CD4-positive, alpha-beta T cell (primary cell): Measurements from ENCODE around the gene NAA15. TPM values are rescaled to one million over a fixed set of nuclear protein-coding genes. Genes with fewer than 3 reads are reported as not detected.

Source experiments
- ATAC-seq: fragments of 200-7000 bp; cut with Tn5 transposase; one replicate; pipeline ENCODE4 v1.10.0; 2022; ENCODE audit warnings: mild to moderate bottlenecking; ENCODE audit not compliant: poor library complexity
- CTCF ChIA-PET: fragments of 350-600 bp; sonication (Branson Sonifier 250); formaldehyde crosslinking; loops from one replicate; lab custom pipeline; 2021; ENCODE audit warnings: antibody characterized with exemption, inconsistent platforms; lab: Charles Lee
- POLR2A ChIA-PET: fragments of 350-600 bp; sonication (Branson Sonifier 250); formaldehyde crosslinking; loops from one replicate; lab custom pipeline; 2021; ENCODE audit warnings: antibody characterized with exemption, inconsistent platforms; lab: Charles Lee
- DNase-seq, 14 experiments: peaks; one replicate each; pipeline ENCODE4 v3.0.0-alpha.2; 2013 to 2020; ENCODE audit warnings: mixed read lengths in 2 of 14
- H3K27ac ChIP-seq, 2 donors: one replicate each; pipeline versions ENCODE4 v1.5.1 to v1.7.0; 2013; ENCODE audit warnings: low read length in 2 of 2, low read depth in 1 of 2, mild to moderate bottlenecking in 1 of 2
- H3K27me3 ChIP-seq, 2 experiments: 1 replicate in 1 of 2; 2 replicates in 1 of 2; pipeline versions ENCODE4 v1.6.1 to v1.7.0; 2013; ENCODE audit warnings: low read length in 2 of 2, control low read depth in 1 of 2, mild to moderate bottlenecking in 1 of 2, moderate library complexity in 1 of 2; ENCODE audit not compliant: insufficient read depth in 2 of 2, control insufficient read depth in 1 of 2
- H3K36me3 ChIP-seq: one replicate; pipeline ENCODE4 v1.6.1; 2013; ENCODE audit warnings: low read length, control low read depth; ENCODE audit not compliant: insufficient read depth
- H3K4me1 ChIP-seq: one replicate; pipeline ENCODE4 v1.6.1; 2013; ENCODE audit warnings: low read length, control low read depth; ENCODE audit not compliant: insufficient read depth
- H3K4me3 ChIP-seq: one replicate; pipeline ENCODE4 v1.5.1; 2013; ENCODE audit warnings: mild to moderate bottlenecking, low read length, moderate library complexity
- H3K9me3 ChIP-seq, 2 experiments: 1 replicate in 1 of 2; 2 replicates in 1 of 2; pipeline versions ENCODE4 v1.6.1 to v1.7.0; 2013; ENCODE audit warnings: low read length in 2 of 2, mild to moderate bottlenecking in 2 of 2, control low read depth in 1 of 2, moderate library complexity in 1 of 2; ENCODE audit not compliant: control insufficient read depth in 1 of 2, insufficient read depth in 1 of 2
- H3K27ac Mint-ChIP-seq: one replicate; pipeline ENCODE4 v1.8.0; 2020; ENCODE audit warnings: mixed read lengths
- H3K27me3 Mint-ChIP-seq: one replicate; pipeline ENCODE4 v1.8.0; 2021; ENCODE audit warnings: mixed read lengths
- H3K36me3 Mint-ChIP-seq: one replicate; pipeline ENCODE4 v1.8.0; 2021; ENCODE audit warnings: low read depth, mixed read lengths
- H3K4me1 Mint-ChIP-seq: one replicate; pipeline ENCODE4 v1.8.0; 2021; ENCODE audit warnings: low read depth, mixed read lengths
- H3K4me3 Mint-ChIP-seq: one replicate; pipeline ENCODE4 v1.8.0; 2020; ENCODE audit warnings: mild to moderate bottlenecking, mixed read lengths
- H3K9me3 Mint-ChIP-seq: one replicate; pipeline ENCODE4 v1.8.0; 2020; ENCODE audit warnings: mixed read lengths
- CTCF ChIP-seq: fragments of 200-600 bp; IDR thresholded peaks from one replicate; pipeline ENCODE4 v1.8.0; 2022; ENCODE audit warnings: antibody characterized with exemption, mild to moderate bottlenecking
- intact Hi-C, 2 experiments: fragments of 100-400 bp; cut with DNase I in 1 of 2; cut with micrococcal nuclease in 1 of 2; formaldehyde crosslinking; loops; one replicate each; pipeline versions ENCODE4 v1.15.1 to v1.9.0; 2023 to 2025; cut with DNase I, micrococcal nuclease
- total RNA-seq, 174 experiments: library from RNA in 2 of 174; stranded (reverse) in 2 of 174; gene quantifications; one replicate each; pipeline ENCODE4 v1.2.3 and lab custom pipeline; 2021 to 2026

Gene NAA15
- total RNA-seq, 2 experiments from 2014 or later: 54.2 to 57.1 TPM

- H3K27ac Mint-ChIP-seq: peak overlapping the region; percentile 99
- Histone ChIP-seq H3K27me3 (no peaks in the 10 kb centered on the region), H3K4me3 (peak overlapping the region; percentile 90), H3K27ac (no peak overlapping the region), H3K36me3 (peaks cover 3% of the 10 kb centered on the region), H3K4me1 (peaks cover 35% of the 10 kb centered on the region), H3K9me3 (no peaks in the 10 kb centered on the region)
- no peaks in the 10 kb centered on the region for H3K27me3 Mint-ChIP-seq
- peaks cover 82% of the 10 kb centered on the region for H3K4me1 Mint-ChIP-seq
- H3K9me3 Mint-ChIP-seq: no peaks in the 10 kb centered on the region
- CTCF ChIA-PET: no interaction called here
- peak overlapping the region; percentile 96 for H3K4me3 Mint-ChIP-seq
- ATAC-seq (no peak), DNase-seq (peak in 1 of 14 experiments; percentile 3)
- POLR2A ChIA-PET: interaction anchor here (0.9 to 2.5 kb wide), 4 partner anchors 27 to 278 kb away, joined by 3 to 67 read pairs (median 4); partner anchors contain the start of genes ELF2 and SETD7
- TF ChIP-seq CTCF: no peak
- intact Hi-C loops: loop anchor here in 1 of 2 experiments (2.0 to 10.0 kb wide), 5 partner anchors 97 to 920 kb away; partner anchors contain the start of genes MAML3, NDUFC1 and SCOC
- peaks cover 35% of the 10 kb centered on the region for H3K36me3 Mint-ChIP-seq
These were observed 153.8 kb downstream of the NAA15 start for GRCh38 chr4:139455126-139455538.

GRCh38 chr4:139457318-139457717 is 156.0 kb downstream of the NAA15 start:
- no peak for TF ChIP-seq CTCF
- no peak overlapping the region for H3K27ac ChIP-seq
- no peaks in the 10 kb centered on the region for H3K9me3 Mint-ChIP-seq
- peaks cover 28% of the 10 kb centered on the region for H3K4me1 ChIP-seq
- H3K36me3 Mint-ChIP-seq: peaks cover 48% of the 10 kb centered on the region
- H3K9me3 ChIP-seq: no peaks in the 10 kb centered on the region
- H3K27me3 ChIP-seq: no peaks in the 10 kb centered on the region
- intact Hi-C loops: loop anchor here in 1 of 2 experiments (5.0 to 10.0 kb wide), 4 partner anchors 95 to 917 kb away; partner anchors contain the start of genes MAML3 and SCOC
- no peak overlapping the region for H3K4me3 ChIP-seq
- peaks cover 79% of the 10 kb centered on the region for H3K4me1 Mint-ChIP-seq
- ATAC-seq (no peak), DNase-seq (no peak)
- H3K27ac Mint-ChIP-seq: no peak overlapping the region
- H3K4me3 Mint-ChIP-seq: peak overlapping the region; percentile 16
- H3K36me3 ChIP-seq: peaks cover 14% of the 10 kb centered on the region
- ChIA-PET CTCF (no interaction called here), POLR2A (interaction anchor here (1.3 kb wide), 1 partner anchor 97 kb away, joined by 3 read pairs; no protein-coding TSS in a partner anchor)
- no peaks in the 10 kb centered on the region for H3K27me3 Mint-ChIP-seq

GRCh38 chr4:139458543-139458942 is 157.2 kb downstream of the NAA15 start:
- ChIA-PET CTCF (no interaction called here), POLR2A (no interaction called here)
- peaks cover 19% of the 10 kb centered on the region for H3K4me1 ChIP-seq
- no peak for TF ChIP-seq CTCF
- H3K9me3 ChIP-seq: no peaks in the 10 kb centered on the region
- no peak for DNase-seq
- Mint-ChIP-seq H3K4me1 (peaks cover 71% of the 10 kb centered on the region), H3K27me3 (no peaks in the 10 kb centered on the region), H3K27ac (peak overlapping the region; percentile 12), H3K4me3 (no peak overlapping the region), H3K9me3 (no peaks in the 10 kb centered on the region), H3K36me3 (peaks cover 48% of the 10 kb centered on the region)
- no peak for ATAC-seq
- no peaks in the 10 kb centered on the region for H3K27me3 ChIP-seq
- no peak overlapping the region for H3K4me3 ChIP-seq
- intact Hi-C loops: loop anchor here in 1 of 2 experiments (5.0 to 10.0 kb wide), 4 partner anchors 94 to 916 kb away; partner anchors contain the start of genes MAML3 and SCOC
- peaks cover 17% of the 10 kb centered on the region for H3K36me3 ChIP-seq
- H3K27ac ChIP-seq: no peak overlapping the region
